GM19468 (cell line): Measurements from ENCODE around the gene LINC01488.

Source experiments
- ATAC-seq: cut with Tn5 transposase; IDR thresholded peaks from one replicate; pipeline ENCODE4 v1.9.1; 2021; ENCODE audit warnings: mild to moderate bottlenecking, moderate library complexity, moderate number of reproducible peaks; ENCODE audit not compliant: unreplicated experiment; ENCODE audit errors: extremely low read depth

Gene LINC01488

GRCh38 chr11:69444381-69445130, 36.9 kb upstream of the LINC01488 start:
- ATAC-seq, result no peak

- no peak for ATAC-seq
These were observed 36.4 kb upstream of the LINC01488 start for GRCh38 chr11:69445131-69445470.

GRCh38 chr11:69446108-69446507, 35.4 kb upstream of the LINC01488 start:
- no peak for ATAC-seq

GRCh38 chr11:69447786-69448185, 33.7 kb upstream of the LINC01488 start:
- ATAC-seq, result no peak

- ATAC-seq, result no peak
These were observed 32.8 kb upstream of the LINC01488 start for GRCh38 chr11:69448471-69449284.

GRCh38 chr11:69449320-69450063, 32.0 kb upstream of the LINC01488 start:
- ATAC-seq, result no peak

- ATAC-seq, result no peak
These were observed 31.2 kb upstream of the LINC01488 start for GRCh38 chr11:69450064-69450856.

GRCh38 chr11:69450857-69451220, 30.6 kb upstream of the LINC01488 start:
- ATAC-seq, result no peak

GRCh38 chr11:69451289-69451688, 30.2 kb upstream of the LINC01488 start:
- no peak for ATAC-seq

- no peak for ATAC-seq
These were observed 29.1 kb upstream of the LINC01488 start for GRCh38 chr11:69452206-69452987.

- no peak for ATAC-seq
These were observed 28.3 kb upstream of the LINC01488 start for GRCh38 chr11:69453151-69453550.

GRCh38 chr11:69454018-69454417, 27.4 kb upstream of the LINC01488 start:
- no peak for ATAC-seq

- ATAC-seq, result no peak
These were observed 25.5 kb upstream of the LINC01488 start for GRCh38 chr11:69455969-69456368.

- no peak for ATAC-seq
These were observed 24.8 kb upstream of the LINC01488 start for GRCh38 chr11:69456712-69457111.

GRCh38 chr11:69459848-69460539, 21.5 kb upstream of the LINC01488 start:
- ATAC-seq, result no peak

GRCh38 chr11:69460540-69461257, 20.8 kb upstream of the LINC01488 start:
- ATAC-seq, result no peak

- no peak for ATAC-seq
These were observed 20.0 kb upstream of the LINC01488 start for GRCh38 chr11:69461272-69461962.
